ENCODE results near the gene AQP10.

DNA sequence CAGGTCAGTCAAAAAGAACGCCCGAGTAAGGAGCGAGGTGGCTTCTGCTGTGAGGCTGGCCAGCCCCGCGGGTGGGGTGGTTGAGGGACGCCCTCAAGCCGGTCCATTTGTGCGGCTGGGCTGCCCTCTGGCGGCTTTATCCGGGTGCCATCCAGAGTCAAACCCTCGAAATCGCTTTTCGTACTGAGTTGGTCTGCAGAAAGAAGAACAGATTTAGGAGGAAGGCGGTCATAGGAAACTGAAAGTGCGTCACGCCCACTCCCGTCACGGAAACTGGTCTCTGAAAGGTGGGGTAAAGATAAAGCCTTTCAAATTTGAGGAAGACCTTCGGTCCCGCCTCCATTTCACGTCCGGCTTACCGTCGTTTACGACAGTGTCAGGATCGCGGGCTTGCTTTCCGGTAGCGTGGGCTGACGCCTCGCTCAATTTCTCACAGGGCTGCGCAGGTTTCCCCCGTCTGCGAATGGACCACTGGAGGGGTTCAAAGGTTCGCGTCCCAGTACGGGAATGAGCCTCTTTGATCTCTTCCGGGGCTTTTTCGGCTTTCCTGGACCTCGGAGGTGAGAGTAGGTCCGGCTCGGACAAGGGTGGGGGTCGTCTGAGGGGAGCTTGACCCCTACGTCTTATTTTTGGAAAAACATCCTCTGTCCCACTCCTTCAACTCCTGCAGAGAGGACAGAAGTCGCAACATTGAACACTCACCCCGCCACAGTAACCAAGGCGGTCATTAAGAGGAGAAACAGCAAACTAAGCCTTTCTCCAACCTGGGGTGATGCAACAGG, 48.5 kb upstream of the AQP10 start, which contains the start of gene HAX1:
- peak; percentile 92 for TF ChIP-seq POLR2AphosphoS5 (IDR thresholded peaks at IDR 0.05; ENCODE audit: borderline replicate concordance, low read depth, low read length)
- no peak for TF ChIP-seq EZH2 (IDR thresholded peaks at IDR 0.05)
- no peak for TF ChIP-seq FOXP2 (optimal IDR thresholded peaks at IDR 0.05; ENCODE audit: control extremely low read depth, extremely low read length, insufficient read depth)

Data from SK-N-MC (cell line).